HPDE6-E6E7 (cell line): ENCODE data around the gene CHRDL2.

ENCODE experiments used
- DNase-seq: peaks from one replicate; pipeline ENCODE4 v3.0.0; 2011; ENCODE audit warnings: missing footprints; ENCODE audit errors: extremely low spot score

Gene CHRDL2

DNA sequence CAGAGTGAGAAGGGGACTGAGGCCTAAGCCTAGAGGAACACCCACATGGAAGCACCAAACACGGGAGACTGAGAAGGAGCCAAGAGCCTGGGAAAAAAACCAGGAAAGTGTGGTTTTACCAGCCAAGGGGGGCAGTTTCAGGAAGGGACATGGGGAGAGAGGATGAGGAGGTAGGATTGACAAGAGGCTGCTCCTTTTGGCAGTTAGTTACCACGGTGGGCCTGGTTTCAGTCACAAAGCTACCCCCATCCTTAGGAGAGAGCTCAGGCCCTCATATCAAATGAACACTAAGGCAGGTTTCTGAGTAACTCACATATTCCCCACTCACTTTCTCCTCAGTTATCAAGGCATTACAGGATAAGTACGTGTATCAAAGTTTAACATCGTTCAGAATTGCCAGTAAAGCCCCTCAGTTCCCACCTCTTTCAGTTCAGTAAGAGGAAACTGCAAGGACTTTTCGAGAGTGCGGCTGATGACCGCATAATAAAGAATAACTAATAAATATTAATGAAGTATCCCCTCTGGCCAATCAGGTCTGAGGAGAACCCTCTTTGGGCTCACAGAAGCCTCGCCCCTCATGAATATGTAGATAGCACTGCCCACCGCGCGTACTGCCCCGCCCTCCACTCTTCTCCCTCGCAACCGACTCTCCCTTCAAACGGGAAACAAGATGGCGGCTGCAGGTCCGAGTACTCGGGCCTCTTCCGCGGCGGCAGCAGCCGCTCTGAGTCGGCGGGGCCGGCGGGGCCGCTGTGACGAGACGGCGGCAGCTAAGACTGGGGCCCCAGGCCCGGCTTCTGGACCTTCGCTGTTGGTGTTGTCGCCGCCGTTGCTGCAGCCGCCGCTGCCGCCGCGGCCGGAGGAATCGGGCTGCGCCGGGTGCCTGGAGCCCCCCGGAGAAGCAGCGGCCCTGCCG is 17.2 kb upstream of the CHRDL2 start, which contains the start of gene RNF169:
Gene RNF169 (plus strand): TSS at position 639 of the 916 bp plus-strand sequence. CDS start 32 bp downstream, at position 671.
- peak; percentile 96 for DNase-seq

DNA sequence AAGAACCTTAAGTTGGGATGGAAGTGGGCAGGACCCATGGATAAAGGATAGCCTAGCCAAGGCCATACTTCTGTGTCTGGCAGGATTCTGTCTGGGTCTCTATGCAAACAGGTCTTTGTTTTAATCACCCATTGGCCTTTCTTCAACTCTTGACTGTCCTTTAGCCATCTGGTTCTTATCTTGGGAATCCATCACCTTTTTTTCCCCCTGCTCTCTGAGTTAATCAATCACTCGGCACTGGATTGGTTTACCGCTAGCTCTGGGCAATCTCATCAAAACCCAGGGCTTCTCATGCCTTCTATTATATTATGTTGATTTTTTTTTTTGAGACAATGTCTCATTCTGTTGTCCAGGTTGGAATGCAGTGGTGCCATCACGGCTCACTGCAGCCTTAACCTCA is 15.6 kb upstream of the CHRDL2 start:
- no peak for DNase-seq

DNA sequence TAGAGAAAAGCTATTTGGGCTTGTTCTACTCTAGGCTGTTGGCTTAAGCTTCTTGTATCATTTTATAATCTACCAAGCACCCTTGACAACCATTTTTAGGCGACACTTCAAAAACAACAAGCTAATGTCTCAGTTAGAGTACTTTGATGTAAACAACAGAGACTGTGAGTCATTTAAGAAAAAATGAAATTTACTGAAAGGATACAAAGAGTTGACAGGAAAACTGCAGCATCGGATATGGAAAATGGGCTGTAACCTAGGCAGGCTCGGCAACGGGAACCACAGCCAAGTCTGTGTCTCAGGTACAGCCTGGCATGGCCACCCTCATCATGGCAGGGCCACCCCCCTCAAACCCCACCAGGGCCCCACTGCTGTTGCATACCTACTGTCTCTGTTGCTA is 13.1 kb upstream of the CHRDL2 start:
- no peak for DNase-seq

DNA sequence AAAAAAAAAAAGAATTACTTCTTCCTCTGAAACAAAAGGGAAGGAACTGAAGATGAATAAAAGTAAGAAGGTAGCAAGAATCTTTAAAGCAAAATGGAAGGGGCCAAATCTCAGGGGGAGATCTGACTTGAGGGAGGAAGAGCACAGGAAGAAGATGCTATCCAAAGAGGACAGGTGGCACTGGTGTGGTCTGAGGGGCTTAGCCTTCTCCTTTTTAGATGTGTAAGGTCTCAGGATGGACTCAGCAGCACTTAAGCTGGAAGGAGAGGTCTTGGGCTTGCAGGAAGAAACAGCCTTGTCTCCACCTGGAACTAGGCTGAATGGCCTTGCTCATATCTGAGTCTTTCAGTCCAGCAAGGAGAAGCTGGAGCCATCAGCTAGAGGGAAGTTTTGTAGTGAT is 12.4 kb upstream of the CHRDL2 start:
- no peak for DNase-seq

DNA sequence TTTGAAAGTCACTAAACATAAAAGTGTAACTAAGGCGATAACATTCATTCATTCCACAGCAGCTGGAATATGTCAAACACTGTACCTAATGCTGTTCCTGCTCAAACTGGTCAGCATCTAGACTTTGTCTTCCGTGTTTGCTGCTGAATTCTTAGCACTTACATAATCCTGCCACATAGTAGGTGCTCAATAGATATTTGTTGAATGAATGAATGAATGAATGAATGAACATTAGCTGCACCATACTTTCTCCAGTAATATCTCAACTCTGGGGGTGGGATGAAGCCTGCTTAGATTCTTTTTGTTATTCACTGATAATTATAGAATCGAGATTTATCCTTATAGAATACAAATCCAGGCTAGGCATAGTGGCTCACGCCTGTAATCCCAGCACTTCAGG is 10.8 kb upstream of the CHRDL2 start:
- no peak for DNase-seq

DNA sequence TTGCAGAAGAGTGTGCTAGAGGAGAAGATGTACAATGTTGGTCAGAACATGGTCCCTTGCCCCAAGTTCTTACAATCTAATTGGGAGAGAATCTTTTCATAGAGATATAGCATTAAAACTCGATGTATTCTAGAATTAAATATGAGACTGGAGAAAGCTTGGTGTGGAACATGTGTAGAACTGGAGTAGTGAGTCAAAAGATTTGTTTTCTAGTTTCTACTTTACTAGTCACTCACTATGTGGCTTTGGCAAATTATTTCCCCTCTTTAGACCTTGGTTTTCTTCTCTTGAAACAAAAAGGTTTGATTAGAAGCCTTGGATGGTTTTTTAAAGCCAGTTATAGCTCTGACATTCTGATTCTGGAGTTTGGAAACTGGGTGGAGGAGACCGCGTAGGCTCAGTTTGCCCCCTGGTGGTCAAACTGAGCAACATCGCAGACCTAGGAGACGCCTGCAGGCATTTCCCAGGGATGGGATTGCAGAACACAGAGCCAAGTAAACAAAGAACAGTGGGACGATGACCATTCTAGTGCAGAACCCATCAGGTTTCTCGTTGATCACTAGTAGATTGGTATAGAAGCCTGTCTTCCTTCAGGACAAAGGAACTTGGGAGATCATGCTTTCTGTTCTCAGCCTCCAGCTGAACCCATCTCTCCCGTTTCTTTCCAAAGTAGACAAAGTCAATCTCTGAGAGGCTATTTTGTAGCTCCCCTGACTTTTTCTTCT is 8.5 kb upstream of the CHRDL2 start:
- peak; percentile 81 for DNase-seq

DNA sequence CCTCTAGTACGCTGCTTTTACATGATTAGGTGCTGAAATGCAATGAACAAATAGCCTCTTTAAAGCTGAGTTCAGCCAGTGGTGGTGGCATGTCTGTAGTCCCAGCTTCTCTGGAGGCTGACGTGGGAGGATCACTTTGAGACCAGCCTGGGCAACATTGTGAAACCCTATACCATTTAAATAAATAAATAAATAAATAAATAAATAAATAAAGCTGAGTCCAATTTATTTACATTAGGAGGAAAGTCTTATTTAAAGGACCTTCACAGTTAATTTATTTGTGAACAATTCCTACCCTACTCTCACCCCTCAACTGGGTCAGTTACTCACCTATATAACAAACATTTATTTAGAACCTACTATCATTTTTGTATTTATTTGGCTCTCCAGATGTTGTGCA is 4.8 kb upstream of the CHRDL2 start:
- DNase-seq: no peak

DNA sequence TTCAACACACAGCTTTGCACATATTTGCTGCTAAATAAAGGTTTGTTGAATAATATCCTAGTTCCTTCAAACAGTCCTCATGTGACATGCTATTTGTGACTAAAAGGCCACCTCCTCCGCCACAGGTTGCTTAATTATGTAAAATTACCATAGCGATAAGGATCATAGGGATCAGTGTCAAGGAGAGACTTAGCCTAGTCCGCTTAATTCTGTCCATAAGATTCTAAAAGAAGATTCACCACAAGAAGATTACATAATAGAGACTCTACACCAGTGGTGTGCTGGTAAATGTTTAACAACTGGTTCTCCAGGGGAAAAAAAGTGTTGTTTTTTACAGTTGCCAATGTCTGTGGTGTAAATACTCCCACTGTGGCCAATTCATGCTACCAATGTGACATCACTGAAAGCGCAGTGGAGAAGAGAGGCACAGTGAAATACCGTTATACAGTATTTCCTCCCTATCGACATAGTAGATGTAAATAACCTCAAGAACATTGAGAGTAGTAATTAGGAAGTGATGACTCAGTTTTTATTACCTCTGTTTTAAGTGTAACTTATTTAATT is 4.2 kb upstream of the CHRDL2 start:
- DNase-seq: no peak

DNA sequence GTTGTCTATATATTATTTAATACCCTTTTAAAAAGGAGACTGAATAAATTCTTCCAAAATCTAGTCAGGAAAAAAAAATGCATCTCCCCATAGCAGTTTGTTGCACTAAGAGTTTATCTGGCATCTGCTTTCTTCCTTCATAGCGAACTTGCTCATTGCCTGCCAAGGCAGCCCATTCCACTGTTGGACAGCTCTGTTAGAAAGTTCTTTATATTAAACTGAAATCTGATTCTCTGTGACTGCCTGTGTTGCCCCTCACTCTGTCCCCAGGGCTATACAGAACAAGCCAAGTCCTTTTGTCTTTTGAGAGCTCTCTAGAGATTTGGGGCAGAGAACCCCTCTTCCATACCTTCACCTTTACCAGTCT is 3.3 kb upstream of the CHRDL2 start:
- DNase-seq: no peak

DNA sequence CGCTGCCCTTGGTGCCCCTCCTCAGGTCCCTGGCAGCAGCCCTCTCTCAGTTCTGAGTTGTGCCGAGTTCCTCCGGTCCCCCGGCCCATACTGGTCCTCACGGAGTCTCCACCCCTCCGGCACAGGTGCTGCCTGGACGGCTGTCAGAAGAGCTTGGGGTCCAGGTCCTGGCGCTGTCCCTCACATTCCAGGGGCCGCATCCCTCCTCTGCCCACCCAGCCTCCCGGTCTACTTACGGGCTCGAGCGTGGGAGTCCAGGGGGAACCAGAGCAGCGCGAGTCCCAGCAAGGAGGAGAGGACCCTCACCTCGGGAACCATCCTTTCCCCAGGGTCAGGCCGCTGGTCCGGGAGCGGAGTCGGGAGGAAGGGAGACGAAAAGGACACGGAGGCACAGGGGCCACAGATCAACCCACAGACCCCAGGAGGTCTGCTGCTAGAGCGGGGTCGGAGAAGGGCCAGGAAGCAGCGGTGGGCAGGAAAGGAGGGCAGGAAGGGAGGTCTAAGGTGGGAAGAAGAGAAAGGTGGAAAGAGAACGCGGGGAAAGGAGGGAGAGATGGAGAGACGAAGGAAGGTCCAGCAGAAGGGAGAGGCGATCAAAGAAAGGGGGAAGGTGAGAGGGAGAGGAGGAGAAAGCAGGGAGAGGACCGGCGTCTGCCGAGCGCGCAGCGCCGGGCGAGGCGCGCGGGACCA is 510 bp downstream of the CHRDL2 start:
- no peak for DNase-seq

DNA sequence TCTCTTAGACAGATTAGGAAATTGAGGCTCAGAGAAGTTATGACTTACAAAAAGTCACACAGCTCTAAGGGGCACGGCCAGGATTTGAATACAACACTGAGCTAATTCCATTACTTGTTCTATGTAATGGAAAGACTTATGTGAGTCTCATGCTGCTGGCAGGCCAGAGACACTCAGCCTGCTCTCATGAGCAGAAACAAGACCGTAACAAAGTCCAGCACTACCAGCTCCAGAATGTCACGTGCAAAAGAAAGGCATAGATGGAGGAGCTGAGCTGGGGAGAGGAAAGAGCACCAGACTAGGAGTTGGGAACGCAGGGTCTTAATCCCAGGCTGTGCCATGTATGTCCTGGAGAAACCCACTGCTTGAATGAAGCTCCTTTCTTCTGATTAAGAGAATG is 1.8 kb downstream of the CHRDL2 start:
- no peak for DNase-seq

DNA sequence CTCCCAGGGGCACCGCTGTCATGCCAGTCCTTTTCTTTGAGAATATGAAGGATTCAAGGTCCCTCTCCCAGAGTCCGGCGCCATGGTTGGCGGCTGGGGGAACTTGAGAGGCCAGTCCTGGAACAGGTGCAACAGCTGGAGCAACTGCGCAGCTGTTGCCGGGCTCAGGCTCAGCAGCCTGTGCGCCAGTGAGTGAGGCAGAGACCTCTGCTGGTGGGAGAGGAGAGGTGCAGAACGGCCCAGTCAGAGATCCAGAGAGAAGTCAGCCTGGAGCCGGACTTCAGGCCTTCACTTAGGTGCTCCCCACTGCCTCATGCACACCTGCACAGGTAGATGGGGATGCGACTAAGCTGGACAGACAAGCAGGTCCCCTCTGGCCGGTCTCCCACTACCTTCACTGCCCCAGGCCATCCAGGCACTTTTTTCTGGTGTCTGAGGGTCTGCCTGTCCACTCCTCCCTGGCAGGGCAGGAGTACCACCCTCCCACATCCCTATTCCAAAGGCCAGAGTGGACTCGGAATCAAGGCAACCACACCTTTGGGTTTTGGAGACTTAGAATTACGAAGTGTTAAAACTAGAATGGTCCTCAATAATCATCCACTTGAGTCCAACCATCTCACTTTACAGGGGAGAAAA is 4.6 kb downstream of the CHRDL2 start:
- DNase-seq: peak; percentile 82

DNA sequence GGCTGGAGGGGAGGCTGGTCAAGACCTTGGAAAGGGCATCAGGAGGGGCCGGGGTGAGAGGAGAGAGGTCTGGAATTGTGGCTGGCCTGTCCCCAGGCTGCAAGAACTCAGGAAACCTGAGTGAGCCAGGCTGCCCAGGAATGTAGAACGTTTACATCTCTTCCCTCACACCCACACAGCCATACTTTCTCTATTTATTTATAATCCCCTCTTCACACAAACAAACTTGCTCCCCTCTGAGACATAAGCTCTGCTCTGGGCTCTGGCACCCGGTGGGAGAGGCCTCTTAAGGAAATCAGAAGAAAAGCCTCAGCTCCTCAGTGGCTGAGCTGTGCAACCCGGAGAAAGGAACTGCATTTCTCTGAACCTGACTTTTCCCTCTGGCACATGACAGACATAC is 5.5 kb downstream of the CHRDL2 start:
- no peak for DNase-seq

DNA sequence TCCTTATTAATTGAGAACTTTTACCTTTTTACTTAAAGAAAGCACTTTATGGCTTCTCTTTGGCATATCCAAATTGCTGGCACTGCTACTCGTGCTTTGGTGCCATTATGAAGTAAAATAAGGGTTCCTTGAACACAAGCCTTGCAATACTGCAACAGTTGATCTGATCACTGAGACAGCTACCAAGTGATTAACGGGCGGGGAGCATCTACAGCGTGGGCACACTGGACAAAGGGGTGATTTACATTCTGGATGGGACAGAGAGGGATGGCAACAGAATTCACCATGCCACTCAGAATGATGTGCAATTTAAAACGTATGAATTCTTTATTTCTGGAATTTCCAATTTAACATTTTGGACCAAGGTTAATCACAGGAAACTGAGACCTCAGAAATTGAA is 7.7 kb downstream of the CHRDL2 start:
- no peak for DNase-seq

DNA sequence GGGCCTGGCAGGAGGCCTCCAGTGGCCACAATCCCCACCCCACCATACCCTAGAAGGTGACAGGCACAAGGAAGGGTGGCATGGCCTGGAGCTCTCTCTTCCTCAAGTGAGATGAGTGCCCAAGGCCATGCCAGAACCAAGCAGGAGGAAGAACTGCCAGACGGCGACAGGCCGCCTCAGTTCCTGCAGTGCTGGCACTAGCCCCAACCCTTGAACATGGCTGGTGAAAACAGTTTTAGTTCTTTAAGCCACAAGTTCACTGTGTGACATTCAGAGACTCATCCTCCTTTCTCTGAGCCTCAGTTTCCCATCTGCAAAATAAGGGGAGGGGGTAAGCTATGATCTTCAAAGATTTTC is 9.8 kb downstream of the CHRDL2 start:
- no peak for DNase-seq

DNA sequence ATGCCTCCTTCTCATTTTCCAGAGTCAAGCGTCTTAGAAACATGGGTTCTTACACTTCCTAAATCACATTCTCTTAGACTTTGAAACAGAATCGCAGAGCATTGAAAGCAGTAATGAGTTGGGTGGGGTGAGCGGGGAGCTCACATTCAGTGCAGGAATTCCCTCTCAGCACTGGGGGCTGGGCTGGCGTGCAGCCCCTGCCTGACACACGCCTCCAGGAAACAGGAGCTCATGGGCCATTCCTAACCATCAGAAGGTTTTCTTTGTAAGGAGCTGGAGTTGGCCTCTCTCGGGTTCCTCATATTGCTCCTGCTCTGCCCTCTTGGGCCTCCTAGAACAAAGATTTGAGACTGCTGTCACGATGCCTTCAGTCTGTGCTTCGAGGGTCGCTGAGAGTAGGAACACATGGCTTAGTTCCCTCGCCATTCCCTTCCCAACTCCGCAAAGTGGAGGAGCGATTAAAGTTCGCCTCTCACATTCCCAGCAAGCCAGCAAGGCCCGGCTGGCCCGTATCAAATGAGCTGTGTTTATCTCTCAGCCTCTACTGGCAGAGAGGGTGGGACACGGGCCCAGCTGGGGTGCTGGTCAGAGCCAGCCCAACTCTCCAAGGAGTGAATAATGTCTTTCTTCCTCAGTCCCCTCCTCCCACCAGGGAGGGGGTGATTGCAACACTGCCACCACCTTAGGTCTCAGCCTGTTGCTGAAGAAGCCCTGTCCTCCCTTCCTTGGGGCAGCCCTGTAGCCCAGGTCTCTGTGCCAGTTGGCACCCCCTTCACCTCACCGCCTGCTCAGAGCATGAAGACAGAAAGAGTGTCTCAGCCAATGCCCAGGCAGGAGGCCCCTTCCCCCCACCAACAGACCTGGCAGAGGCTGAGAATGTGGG is 10.4 kb downstream of the CHRDL2 start:
- DNase-seq: no peak

DNA sequence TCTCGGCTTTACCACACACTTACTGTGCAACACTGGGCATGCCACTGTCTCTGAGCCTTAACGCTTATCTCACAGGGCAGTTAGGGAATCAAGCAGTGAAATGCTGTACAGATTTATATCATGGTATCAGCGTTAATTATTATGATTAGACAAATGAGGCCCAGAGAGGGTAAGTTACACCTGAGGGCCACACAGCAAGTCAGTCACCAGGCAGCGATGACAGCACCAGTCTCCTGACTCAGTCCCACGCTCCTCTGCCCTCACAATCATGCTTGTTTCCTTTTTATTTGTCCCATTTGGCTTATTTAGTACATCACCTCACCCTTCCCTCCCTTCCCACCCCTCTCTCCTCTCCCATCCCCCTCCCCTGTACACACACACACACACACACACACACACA is 12.2 kb downstream of the CHRDL2 start:
- DNase-seq: no peak

DNA sequence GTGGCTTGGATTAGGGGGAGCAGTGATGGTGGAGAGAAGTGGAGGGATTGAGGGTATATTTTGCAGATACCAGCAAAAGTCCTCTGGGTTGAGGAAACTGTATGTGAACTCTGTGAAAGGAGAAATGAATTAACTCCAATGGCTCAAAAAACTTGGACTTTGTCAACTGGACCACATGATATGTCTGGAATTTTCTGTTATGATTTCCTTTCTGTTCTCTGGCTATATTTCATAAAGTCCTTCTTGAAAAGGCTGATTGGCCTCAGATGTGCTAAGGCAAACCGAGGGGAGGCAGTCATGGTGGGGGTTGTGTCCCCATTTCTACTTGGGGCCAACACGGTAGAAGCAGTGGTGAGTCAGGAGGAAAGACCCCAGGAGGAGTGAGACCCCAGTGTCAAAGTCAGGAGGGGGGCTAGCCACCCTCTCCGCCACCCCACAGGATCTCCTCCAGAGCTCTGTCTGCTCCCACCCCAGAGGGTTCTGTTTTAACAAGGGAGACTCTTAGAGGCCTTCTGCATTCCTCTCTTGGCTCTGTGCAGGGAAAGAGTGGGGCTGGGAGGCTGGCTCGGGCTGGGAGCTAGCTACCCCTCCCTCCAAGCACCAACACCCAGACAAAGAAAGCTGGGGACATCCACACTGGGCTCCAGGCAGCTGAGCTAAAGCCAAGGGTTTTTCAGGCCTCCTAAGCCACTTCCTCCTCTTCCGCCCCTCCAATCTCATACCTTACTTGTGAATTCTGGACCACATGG is 13.8 kb downstream of the CHRDL2 start:
- DNase-seq: no peak

DNA sequence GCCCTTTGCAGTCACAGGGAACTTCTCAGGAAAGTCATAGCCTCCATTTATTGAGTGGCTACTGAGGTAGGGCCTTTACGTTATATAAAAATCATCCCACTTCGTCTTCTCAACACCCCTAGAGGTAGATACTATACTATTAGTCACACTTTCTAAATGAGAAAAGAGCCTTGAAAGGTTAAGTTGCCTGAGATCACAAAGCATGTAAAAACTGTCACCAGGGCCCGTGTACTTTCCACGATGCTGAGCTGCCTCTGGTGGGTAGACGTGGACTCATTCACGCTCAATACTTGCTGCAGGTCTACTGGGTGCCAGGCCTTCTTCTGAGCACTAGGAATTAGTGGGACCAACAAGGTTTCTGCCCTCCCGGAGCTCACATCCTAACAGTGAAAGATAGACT is 16.3 kb downstream of the CHRDL2 start:
- DNase-seq: no peak

DNA sequence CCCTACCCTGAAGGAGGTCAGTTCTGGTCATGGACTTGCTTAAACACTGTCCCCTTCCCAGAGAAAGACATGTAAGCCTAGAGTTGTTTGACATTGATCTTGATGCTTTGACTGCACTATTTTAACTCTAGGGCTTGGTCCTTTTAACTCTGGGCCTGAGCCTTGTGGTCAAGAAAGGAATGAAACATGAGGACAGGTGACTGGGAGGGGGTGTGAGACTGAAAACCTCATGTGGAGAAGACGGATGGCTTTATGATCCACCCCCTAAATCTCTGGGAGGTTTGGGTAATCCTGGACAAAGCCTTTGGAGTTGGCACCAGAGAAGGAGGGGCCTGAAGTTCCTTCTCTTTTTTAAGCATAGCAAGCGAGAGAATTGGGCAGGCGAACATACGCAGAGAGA is 17.5 kb downstream of the CHRDL2 start:
- no peak for DNase-seq
